DND-41 (cell line): ENCODE data around the gene UBE3B.

ENCODE experiments used
- CTCF ChIP-seq: IDR thresholded peaks from 2 replicates; pipeline ENCODE4 v1.5.1; 2012; ENCODE audit warnings: borderline replicate concordance, low read length, moderate library complexity, mild to moderate bottlenecking; ENCODE audit not compliant: poor library complexity, severe bottlenecking; ENCODE audit errors: extremely low read depth
- EZH2 ChIP-seq: IDR thresholded peaks from 3 replicates; pipeline ENCODE4 v1.6.1; 2012; ENCODE audit warnings: borderline replicate concordance, low read depth, mild to moderate bottlenecking, moderate library complexity, low read length, inconsistent platforms; ENCODE audit not compliant: severe bottlenecking

DNA sequence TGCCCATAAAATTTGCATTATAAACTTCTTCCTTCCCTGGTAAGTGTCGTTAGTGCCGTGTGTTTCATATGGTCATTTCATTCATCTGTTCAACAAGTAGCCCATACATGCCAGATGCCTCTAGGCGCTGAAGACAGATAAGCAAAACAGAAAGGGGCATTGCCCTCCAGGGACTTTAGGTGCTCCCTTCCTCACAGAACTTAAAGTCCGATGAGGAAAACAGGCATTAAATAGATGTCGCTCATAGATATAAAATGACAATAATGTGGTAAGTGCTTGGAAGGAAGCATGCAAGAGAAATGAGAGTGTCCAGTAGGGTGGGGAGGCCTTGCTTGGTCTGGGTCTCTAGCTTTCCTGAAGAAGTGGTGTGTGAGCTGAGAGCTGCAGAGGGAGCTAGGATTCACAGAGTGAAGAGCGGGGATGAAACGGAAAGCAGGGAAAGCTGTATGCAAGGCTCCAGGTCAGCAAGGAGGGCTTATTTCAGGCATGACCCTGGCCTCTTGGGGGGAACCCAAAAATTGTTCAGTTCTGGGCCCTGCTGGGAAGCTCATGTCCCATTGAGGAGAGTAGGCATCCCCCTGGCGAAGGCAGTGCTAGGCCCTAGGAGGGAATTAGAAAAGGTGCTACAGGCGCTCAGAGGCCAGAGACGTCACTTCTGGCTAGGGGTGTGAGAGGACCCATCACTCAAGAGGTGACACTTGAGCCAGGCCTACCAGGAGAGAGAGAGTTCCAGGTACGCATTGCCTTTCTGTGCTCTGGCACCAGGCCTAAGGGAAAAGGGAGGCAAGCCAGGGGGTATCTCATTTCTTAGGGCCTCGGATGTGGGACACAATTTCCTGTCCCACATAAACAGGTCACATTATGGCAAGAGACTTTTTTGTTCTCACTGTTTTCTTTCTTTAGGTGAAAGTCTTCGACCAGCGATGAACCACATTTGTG, 11.9 kb downstream of the UBE3B start:
- TF ChIP-seq CTCF = no peak
- no peak for TF ChIP-seq EZH2
